Calu3 (cell line): Measurements from ENCODE around the gene IFT20. TPM values are rescaled to one million over a fixed set of nuclear protein-coding genes. Genes with fewer than 3 reads are reported as not detected.

Source experiments
- BruUV-seq: library from RNA; stranded (reverse); fragments of 400-500 nt; replicated peaks from 2 replicates; lab custom pipeline; 2021; lab: Mats Ljungman, UMichigan
- CTCF ChIA-PET: fragments of 300-600 bp; sonication (Branson Sonifier 250); formaldehyde crosslinking; loops from one replicate; lab custom pipeline; 2022; ENCODE audit warnings: antibody characterized with exemption; lab: Charles Lee
- DNase-seq: peaks from one replicate; pipeline ENCODE4 v3.0.0; 2022
- H3K27ac Mint-ChIP-seq: one replicate; pipeline ENCODE4 v1.8.0; 2022; ENCODE audit warnings: mixed read lengths; ENCODE audit not compliant: unreplicated experiment
- H3K27me3 Mint-ChIP-seq: one replicate; pipeline ENCODE4 v1.8.0; 2022; ENCODE audit warnings: mixed read lengths; ENCODE audit not compliant: unreplicated experiment
- H3K36me3 Mint-ChIP-seq: one replicate; pipeline ENCODE4 v1.8.0; 2022; ENCODE audit warnings: mild to moderate bottlenecking, moderate library complexity, mixed read lengths; ENCODE audit not compliant: insufficient read depth, unreplicated experiment
- H3K4me1 Mint-ChIP-seq: one replicate; pipeline ENCODE4 v1.8.0; 2022; ENCODE audit warnings: mild to moderate bottlenecking, low read depth, mixed read lengths; ENCODE audit not compliant: unreplicated experiment
- H3K4me3 Mint-ChIP-seq: one replicate; pipeline ENCODE4 v1.8.0; 2022; ENCODE audit warnings: mild to moderate bottlenecking, low read depth, moderate library complexity, mixed read lengths; ENCODE audit not compliant: unreplicated experiment
- H3K9me3 Mint-ChIP-seq: one replicate; pipeline ENCODE4 v1.8.0; 2022; ENCODE audit warnings: low read depth, mixed read lengths; ENCODE audit not compliant: unreplicated experiment
- CTCF ChIP-seq: fragments of 200-600 bp; IDR thresholded peaks from one replicate; pipeline ENCODE4 v1.8.0; 2022; ENCODE audit warnings: antibody characterized with exemption; ENCODE audit not compliant: unreplicated experiment
- intact Hi-C: fragments of 100-400 bp; cut with micrococcal nuclease; formaldehyde crosslinking; loops from one replicate; pipeline ENCODE4 v1.10.0; 2022; ENCODE audit not compliant: unreplicated experiment
- total RNA-seq: library from RNA; stranded (reverse); gene quantifications from 2 replicates; pipeline ENCODE4 v1.2.3, GENCODE V29; 2022

The IFT20 gene
- total RNA-seq, 1 experiment from 2014 or later: 32.1 TPM

- H3K27ac Mint-ChIP-seq: no peak within 1 kb of the TSS
- H3K36me3 Mint-ChIP-seq: peaks cover 13% of the 10 kb centered on the region
- no peak for TF ChIP-seq CTCF
- no peak for DNase-seq
- H3K4me1 Mint-ChIP-seq: peaks cover under 1% of the 10 kb centered on the region
- no peak within 1 kb of the TSS for H3K4me3 Mint-ChIP-seq
- BruUV-seq: no TSS peak
- no peaks in the 10 kb centered on the region for H3K9me3 Mint-ChIP-seq
- CTCF ChIA-PET: no interaction called here
- H3K27me3 Mint-ChIP-seq: no peaks in the 10 kb centered on the region
- intact Hi-C loops: no loop called here
Measured at GRCh38 chr17:28364665-28365363, 29.5 kb upstream of the IFT20 start, which contains the start of gene SEBOX. Gene SEBOX, minus strand, starts transcription at chr17:28365199. Its CDS starts 48 bp downstream, at chr17:28365151.

- H3K4me3 Mint-ChIP-seq: no peak overlapping the region
- no TSS peak for BruUV-seq
- peaks cover 19% of the 10 kb centered on the region for H3K36me3 Mint-ChIP-seq
- no peaks in the 10 kb centered on the region for H3K27me3 Mint-ChIP-seq
- DNase-seq: no peak
- no peak overlapping the region for H3K27ac Mint-ChIP-seq
- intact Hi-C loops: no loop called here
- no peaks in the 10 kb centered on the region for H3K9me3 Mint-ChIP-seq
- TF ChIP-seq CTCF: no peak
- H3K4me1 Mint-ChIP-seq: no peaks in the 10 kb centered on the region
- CTCF ChIA-PET: no interaction called here
Measured at GRCh38 chr17:28363776-28364650, 28.7 kb upstream of the IFT20 start.

- TF ChIP-seq CTCF: no peak
- H3K4me1 Mint-ChIP-seq: no peaks in the 10 kb centered on the region
- DNase-seq: no peak
- H3K27me3 Mint-ChIP-seq: no peaks in the 10 kb centered on the region
- BruUV-seq: no TSS peak
- H3K9me3 Mint-ChIP-seq: no peaks in the 10 kb centered on the region
- intact Hi-C loops: no loop called here
- CTCF ChIA-PET: no interaction called here
- no peak overlapping the region for H3K27ac Mint-ChIP-seq
- peaks cover 24% of the 10 kb centered on the region for H3K36me3 Mint-ChIP-seq
- no peak overlapping the region for H3K4me3 Mint-ChIP-seq
Measured at GRCh38 chr17:28363186-28363585, 27.9 kb upstream of the IFT20 start.

- CTCF ChIA-PET: interaction anchor here (1.7 to 2.6 kb wide), 3 partner anchors 11 to 59 kb away, joined by 4 to 10 read pairs (median 9); partner anchors contain the start of genes IFT20 and TNFAIP1
- no peak for TF ChIP-seq CTCF
- peak overlapping the region; percentile 87 for H3K27ac Mint-ChIP-seq
- BruUV-seq: TSS peak; percentile 74
- no peaks in the 10 kb centered on the region for H3K9me3 Mint-ChIP-seq
- H3K4me3 Mint-ChIP-seq: peak overlapping the region; percentile 91
- DNase-seq: no peak
- peaks cover 38% of the 10 kb centered on the region for H3K36me3 Mint-ChIP-seq
- H3K27me3 Mint-ChIP-seq: no peaks in the 10 kb centered on the region
- intact Hi-C loops: no loop called here
- peaks cover 13% of the 10 kb centered on the region for H3K4me1 Mint-ChIP-seq
Measured at GRCh38 chr17:28357901-28358197, 22.6 kb upstream of the IFT20 start.
